HG03565 (cell line): ENCODE data around the gene KREMEN2.
"Not testable (repeated sequence)": the region's sequence is repeated elsewhere in the genome, so short reads cannot be mapped to it uniquely, and the experiment has no call there.

Experiments
- ATAC-seq: cut with Tn5 transposase; IDR thresholded peaks from one replicate; pipeline ENCODE4 v1.9.1; 2021; ENCODE audit warnings: mild to moderate bottlenecking, moderate library complexity; ENCODE audit not compliant: unreplicated experiment

KREMEN2 gene, protein sequence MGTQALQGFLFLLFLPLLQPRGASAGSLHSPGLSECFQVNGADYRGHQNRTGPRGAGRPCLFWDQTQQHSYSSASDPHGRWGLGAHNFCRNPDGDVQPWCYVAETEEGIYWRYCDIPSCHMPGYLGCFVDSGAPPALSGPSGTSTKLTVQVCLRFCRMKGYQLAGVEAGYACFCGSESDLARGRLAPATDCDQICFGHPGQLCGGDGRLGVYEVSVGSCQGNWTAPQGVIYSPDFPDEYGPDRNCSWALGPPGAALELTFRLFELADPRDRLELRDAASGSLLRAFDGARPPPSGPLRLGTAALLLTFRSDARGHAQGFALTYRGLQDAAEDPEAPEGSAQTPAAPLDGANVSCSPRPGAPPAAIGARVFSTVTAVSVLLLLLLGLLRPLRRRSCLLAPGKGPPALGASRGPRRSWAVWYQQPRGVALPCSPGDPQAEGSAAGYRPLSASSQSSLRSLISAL

DNA sequence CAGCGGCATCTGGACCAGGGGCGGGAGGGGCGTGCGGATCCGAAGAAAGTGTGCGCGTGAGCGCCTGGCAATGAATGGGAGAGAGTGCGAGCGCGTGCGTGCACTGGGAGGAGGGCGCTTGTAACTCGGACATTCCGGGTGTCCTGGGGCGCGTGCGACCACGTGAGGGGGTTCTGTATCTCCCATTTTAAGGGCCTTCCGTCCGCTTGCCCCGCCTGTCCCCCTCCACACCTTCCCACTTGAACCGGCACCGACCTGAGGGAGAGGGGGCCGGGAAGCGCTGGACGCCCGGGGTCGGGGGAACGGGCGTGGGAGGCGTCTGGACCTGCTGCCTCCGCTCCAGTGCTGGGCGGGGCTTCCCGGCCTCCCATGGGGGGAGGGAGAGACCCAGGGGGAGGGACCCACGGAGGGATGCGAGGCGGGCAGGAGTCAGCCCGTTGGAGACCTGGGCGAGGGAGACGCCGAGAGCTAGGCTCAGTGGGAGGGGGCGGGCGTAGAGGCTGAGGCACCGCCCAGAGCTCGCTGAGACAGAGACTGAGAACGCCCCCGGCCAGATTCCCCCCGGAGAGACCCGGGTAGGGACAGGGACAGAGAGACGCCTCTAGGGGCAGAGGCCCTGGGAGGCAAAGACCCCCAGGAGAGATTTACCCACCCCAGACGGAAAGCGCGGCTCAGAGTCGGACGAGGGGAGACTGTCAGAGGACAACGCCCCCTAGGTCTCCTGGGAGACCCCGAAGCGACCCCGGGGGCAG is at the start of gene KREMEN2:
KREMEN2 (plus strand) TSS at position 553 of the 752 bp plus-strand sequence. CDS start 246 bp downstream, outside the sequence.
- no peak for ATAC-seq

DNA sequence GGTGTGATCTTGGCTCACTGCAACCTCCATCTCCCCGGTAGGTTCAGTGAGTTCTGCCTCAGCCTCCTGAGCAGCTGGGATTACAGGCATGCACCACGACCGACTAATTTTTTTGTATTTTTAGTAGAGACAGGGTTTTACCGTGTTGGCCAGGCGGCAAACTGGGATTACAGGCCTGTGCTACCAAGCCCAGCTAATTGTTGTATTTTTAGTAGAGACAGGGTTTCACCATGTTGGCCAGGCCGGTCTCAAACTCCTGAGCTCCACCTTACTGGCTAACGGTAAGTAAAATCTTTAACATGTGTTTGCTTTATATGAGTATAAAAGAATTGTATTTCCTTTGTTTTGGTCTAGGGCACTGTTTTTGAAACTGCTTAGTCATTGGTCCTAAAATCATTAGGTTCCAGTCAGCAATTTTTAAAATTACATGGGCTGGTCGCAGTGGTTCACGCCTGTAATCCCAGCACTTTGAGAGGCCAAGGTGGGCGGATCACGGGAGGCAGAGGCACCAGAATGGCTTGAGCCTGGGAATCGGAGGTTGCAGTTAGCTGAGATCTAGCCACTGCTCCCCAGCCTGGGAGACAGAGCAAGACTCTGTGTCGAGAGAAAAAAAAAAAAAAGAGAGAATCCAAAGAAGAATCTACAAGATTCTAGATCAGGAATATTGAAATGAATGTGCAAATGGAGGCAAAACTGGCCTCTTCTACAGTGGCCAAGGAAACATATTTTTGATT is 48.7 kb upstream of the KREMEN2 start:
- no peak for ATAC-seq

DNA sequence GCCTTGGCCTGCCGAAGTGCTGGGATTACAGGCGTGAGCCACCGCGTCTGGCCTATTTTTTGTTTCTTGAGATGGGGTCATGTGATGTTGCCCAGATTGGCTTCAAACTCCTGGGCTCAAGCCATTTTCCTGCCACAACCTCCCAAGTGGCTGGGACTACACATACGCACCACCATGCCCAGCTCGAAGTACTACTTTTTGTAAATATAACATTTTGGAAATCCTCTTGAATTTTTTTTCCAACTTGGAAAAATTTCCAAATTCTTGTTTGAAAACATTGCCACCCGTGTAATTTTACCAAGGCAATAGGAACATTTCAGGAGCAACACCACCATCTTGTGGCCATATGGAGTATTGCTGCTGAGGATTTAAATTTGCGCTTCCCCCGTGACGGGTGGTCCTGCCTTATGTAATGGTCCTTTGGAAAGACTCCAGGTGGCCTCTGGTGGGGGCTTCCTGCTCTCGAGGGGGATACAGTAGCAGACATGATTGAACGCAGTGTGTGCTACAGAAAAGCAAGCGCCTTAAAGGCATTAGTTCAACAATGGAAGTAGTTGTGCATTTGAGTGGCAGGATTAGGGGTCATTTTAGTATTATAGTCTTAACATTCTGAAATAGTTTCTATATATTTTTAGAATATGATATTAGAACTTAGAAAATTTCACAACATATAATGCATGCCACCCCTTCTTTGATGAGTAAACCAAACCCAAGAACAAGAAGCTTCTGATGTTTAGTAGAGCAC is 44.4 kb upstream of the KREMEN2 start:
- ATAC-seq, result no peak

DNA sequence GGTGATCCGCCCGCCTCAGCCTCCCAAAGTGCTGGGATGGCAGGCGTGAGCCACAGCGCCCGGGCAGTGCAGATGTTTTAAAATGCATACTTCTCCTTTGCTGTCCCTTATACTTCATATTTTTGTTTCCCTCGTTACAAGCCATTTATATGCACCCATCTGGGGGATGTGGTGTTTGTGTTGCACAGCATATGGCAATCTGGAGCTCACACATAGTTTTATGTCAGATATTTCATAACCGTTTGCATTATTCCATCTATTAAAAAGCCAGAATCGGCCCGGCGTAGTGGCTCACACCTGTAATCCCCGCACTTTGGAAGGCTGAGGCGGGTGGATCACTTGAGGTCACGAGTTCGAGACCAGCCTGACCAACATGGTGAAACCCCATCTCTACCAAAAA is 40.6 kb upstream of the KREMEN2 start:
- no peak for ATAC-seq

DNA sequence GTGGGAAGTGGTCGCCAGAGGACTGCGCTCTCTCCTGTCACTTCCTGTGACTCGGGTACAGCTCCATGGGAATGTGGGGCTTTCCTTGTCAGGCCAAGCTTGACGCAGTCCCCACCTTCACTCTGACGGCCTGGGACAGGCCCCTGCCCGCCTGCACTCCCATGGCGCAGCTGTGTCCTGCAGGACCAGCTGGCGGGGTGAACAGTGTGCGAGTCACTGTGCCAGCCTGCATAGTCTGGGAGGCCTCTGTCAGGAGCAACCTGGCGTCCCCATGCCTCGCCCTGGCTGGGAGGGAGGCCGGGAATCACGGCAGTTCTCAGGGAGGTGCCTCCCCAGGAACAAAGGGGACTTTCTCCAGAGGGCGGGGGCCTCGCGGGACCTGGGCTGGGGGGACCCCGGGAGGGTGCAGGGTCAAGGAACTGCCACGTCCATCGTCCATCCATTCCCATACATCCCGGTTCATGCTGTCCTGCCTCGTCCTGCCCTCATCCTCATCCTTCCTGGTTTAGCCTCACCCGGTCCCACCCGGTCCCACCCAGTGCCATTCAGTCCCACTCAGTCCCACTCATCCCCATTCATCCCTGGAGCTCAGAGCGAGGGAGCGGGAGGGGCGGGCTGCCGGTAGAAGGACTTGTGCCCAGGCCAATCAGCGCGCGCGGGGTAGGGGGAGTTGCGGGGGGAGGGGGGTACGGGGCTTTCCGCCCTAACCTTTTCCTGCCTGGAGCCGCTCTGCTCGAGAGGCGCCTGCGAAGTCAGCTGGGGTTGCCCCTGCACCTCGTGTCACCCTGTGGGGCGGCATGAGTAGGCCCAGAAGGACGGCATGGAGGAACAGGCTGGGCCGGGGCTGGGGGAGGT is 38.9 kb upstream of the KREMEN2 start:
- ATAC-seq, result no peak

DNA sequence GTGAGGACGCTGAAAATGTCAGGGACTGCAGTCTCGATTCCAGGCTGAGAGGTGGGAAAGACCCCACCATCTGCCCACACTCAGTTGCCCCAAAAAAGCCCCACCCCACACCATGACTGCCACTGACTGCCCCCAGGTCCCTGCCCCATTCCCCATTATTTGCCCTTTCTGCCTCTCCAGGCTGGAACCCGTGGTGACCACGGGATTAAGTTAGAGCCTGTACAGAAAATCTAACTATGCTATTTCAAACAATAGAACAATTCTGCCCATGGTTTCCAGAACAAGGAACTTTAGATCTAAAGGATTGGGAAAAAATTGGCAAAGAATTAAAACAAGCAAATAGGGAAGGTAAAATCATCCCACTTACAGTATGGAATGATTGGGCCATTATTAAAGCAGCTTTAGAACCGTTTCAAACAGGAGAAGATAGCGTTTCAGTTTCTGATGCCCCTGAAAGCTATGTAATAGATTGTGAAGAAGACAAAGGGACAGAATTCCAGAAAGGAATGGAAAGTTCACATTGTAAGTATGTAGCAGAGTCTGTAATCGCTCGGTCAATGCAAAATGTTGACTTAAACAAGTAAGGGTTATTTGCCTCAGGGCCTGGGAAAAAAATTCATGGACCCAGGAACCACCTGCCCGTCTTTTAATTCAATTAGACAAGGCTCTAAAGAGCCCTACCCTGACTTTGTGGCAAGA is 38.0 kb upstream of the KREMEN2 start:
- ATAC-seq, result no peak

DNA sequence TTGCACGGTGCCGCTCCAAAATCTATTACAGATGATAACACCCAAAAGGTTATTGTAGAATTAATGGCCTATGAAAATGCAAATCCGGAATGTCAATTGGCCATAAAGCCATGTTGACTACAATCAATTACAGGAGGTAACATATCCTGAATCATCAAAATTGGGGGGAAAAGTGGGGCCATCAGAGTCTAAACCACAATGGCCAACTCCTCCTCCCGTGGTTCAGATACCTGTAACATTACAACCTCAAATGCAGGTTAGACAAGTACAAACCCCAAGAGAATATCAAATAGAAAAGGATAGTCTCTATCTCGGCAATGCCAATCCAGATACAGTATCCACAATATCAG is 37.5 kb upstream of the KREMEN2 start:
- no peak for ATAC-seq

DNA sequence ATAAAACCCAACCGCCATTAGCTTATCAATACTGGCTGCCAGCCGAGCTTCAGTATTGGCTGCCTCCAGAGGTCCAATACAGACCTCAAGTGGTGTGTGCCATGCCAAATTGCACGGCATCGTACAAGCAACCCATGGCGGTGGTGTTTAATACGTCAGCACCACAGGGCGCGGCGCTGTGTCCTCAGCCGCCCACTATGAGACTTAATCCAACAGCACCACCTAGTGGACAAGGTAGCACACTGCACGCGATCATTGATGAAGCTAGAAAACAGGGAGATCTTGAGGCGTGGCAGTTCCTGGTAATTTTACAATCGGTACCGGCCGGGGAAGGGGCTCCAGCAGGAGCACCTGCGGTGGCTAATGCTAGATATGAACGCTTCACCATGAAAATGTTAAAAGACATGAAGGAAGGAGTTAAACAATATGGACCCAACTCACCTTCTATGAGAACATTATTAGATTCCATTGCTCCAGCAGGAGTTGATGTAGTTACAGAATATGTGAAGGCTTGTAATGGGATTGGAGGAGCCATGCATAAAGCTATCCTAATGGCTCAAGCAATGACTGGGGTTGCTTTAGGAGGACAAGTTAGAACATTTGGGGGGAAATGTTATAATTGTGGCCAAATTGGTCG is 36.9 kb upstream of the KREMEN2 start:
- no peak for ATAC-seq

DNA sequence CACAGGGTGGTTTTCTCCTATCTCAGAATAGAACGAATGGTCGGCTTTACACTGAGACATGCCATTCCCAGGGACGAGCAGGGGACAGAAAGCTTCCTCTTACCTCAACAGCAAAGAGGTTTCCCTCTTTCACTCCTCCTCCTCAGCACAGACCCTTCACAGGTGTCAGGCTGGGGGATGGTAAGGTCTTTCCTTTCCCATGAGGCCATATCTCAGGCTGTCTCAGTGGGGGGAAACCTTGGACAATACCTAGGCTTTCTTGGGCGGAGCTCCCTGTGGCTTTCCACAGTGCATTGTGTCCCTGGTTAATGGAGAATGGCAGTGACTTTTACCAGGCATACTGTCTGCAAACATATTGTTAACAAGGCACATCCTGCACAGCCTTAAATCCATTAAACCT is 35.9 kb upstream of the KREMEN2 start:
- not testable (repeated sequence) for ATAC-seq

DNA sequence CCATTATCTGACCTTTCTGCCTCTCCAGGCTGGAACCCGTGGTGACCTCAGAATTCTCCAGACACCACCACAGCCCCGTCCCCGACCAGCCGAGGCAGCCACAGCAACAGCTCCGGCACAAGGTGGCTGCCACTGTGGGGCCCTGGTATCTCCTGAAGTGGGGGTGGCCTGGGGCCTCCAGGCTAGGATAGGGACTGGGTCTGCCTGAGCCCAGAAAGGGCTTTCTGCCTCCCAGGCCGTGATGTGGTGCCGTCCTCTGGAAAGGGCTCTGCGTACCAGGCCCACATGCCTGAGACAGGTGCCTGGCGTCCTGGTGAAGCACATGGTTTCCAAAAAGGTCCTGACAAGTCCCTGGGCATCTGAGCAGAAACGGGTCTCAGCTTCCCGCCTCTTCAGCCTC is 35.3 kb upstream of the KREMEN2 start:
- no peak for ATAC-seq

DNA sequence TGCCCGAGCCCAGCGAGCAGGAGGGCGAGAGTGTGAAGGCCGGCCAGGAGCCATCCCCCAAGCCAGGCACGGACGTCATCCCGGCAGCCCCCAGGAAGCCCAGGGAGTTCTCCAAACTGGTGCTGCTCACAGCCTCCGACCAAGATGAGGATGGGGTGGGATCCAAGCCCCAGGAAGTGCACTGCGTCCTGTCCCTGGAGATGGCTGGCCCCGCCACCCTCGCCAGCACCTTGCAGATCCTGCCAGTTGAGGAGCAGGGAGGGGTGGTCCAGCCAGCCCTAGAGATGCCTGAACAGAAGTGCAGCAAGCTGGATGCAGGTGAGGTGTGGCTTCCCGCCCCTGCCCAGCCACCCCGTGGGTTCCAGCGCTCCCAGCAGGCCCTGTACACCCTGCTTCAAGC is 34.4 kb upstream of the KREMEN2 start:
- ATAC-seq, result no peak

DNA sequence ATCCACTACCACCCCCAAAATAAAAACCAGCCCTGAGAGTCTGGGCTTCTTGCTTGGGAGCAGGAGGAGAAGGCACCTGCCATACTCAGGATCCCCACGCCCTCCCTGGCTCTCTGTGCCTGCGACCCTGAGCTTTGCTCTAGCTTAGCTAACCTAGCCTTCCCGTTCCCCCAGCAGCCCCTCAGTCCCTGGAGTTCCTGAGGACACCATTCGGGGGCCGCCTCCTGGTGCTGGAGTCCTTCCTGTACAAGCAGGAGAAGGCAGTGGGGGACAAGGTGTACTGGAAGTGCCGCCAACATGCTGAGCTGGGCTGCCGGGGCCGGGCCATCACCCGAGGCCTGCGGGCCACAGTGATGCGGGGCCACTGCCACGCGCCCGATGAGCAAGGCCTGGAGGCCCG is 33.8 kb upstream of the KREMEN2 start:
- ATAC-seq, result no peak

DNA sequence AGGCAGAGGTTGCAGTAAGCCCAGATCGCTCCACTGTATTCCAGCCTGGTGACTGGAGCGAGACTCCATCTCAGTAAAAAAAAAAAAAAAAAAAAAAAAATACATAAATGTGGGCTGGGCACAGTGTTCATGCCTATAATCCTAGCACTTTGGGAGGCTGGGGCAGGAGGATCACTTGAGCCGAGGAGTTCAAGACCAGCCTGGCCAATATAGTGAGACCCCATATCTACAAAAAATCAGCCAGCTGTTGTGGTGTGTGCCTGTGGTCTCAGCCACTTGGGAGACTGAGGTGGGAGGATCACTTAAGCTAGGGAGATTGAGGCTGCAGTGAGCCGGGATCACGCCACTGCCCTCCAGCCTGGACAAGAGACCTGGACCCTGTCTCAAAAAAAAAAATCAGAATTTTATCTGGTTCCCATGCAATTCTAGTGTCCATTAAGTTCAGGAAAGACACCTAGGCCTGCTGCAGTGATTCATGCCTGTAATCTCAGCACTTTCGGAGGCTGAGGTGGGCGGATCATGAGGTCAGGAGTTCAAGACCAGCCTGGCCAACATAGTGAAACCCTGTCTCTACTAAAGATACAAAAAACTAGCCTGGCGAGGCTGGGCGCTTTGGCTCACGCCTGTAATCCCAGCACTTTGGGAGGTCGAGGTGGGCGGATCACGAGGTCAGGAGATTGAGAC is 32.7 kb upstream of the KREMEN2 start:
- not testable (repeated sequence) for ATAC-seq

DNA sequence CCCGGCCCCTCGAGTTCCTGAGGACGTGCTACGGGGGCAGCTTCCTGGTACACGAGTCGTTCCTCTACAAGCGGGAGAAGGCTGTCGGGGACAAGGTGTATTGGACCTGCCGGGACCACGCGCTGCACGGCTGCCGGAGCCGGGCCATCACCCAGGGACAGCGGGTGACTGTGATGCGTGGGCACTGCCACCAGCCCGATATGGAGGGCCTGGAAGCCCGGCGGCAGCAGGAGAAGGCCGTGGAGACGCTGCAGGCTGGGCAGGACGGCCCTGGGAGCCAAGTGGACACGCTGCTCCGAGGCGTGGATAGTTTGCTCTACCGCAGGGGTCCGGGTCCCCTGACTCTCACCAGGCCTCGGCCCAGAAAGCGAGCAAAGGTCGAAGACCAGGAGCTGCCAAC is 30.9 kb upstream of the KREMEN2 start:
- ATAC-seq, result no peak

DNA sequence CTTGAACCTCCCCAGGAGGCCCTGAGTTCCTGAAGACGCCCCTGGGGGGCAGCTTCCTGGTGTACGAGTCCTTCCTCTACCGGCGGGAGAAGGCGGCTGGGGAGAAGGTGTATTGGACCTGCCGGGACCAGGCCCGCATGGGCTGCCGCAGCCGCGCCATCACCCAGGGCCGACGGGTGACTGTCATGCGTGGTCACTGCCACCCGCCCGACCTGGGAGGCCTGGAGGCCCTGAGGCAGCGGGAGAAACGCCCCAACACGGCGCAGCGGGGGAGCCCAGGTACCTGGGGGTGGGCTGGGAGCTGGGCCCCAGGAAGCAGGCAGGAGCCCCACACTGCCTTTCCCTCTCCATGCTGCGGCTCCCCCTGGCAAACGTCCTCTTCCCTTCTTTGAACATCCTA is 30.4 kb upstream of the KREMEN2 start:
- ATAC-seq, result no peak

DNA sequence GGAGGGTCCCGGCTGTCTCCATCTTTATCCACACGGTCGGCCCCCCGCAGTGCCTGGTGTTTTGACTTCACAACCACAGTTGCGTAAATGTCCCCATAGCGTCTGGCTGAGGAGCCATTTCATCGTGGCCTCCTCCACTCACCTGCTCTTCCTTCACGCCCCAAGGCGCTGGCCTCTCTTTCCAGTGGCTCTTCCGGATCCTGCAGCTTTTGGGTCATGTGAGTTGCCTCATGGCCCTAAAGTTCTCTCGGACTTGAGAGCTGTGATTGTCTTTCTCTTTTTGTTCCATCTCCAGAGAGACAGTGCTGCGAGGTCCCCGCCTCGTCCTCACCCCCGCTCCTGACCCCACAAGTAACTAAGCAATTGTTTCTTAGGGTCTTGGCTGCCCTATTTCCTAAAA is 29.6 kb upstream of the KREMEN2 start:
- no peak for ATAC-seq

DNA sequence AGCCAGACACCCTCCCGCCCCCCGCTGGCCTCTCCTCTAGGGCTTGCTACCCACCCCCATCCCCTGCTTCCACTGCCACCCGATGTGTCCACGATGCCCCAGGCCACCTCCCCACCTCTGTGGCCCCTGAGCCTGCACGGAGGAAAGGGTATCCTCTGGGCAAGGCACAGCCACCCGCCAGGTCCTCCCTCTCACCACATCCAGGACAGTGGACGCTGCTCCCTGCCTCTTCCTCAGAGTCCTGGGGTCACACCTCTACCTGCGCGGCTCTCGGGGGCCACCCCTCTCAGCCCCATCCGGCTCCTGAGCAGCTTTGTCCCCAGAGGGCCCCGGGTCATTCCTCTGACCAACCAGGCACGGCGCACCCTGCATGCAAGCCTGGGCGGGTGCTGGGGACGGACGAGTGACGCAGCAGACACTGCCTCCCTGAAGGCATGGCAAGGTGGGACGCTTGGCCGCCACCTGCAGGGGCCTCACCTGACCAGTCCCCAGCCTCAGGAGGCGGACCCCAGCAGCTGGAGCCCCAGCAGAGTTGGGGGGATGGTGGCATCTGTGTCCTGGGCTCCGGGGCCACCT is 27.6 kb upstream of the KREMEN2 start:
- ATAC-seq, result no peak

DNA sequence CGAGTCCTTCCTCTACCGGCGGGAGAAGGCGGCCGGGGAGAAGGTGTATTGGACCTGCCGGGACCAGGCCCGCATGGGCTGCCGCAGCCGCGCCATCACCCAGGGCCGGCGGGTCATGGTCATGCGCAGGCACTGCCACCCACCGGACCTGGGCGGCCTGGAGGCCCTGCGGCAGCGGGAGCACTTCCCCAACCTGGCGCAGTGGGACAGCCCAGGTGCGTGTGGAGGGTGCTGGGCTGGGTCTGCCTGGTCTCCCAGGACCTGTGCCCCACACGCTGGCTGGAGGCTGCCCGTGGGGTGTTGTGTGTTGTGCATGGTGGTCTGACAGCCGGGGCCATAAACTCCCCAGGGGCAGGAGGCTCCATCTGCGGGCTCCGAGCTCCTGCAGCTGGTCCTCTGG is 26.9 kb upstream of the KREMEN2 start:
- no peak for ATAC-seq
